ENCODE results near the gene GAB1. TPM values are rescaled to one million over a fixed set of nuclear protein-coding genes. Genes with fewer than 3 reads are reported as not detected.

Gene GAB1
- total RNA-seq, 1 experiment from 2014 or later = 15.3 TPM

DNA sequence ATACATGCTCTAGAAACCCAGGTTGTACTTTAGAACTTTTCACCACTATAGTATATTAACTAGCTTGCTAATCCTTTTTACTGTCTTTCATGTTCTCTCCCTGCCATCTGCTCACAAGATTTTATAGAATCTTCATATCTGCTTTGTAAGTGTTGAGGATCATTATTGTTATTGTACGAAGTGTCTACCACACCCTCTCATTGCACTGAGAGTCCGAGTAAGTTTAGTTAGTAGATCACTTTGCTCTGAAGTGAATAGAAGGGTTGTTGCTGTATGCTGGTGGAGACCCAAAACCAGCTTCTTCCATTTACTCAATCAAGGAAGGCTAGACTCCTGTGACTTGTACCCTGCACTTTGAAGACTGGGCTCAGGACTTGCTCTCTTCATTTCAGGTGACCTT is 17.1 kb downstream of the GAB1 start:
- H2AFZ ChIP-seq (ENCODE audit: low read length) = no peak overlapping the region
- H4K20me1 ChIP-seq (ENCODE audit: control insufficient read depth, insufficient read depth, insufficient read length) = no peaks in the 10 kb centered on the region
- no peak for DNase-seq
- H3K79me2 ChIP-seq (ENCODE audit: insufficient read depth, low read length) = peaks cover 1% of the 10 kb centered on the region; the same call in 1 of the 2 replicates
- H2BK20ac ChIP-seq (ENCODE audit: low read depth, low read length, poor library complexity, severe bottlenecking) = no peak overlapping the region
- no peak overlapping the region for H3K4me2 ChIP-seq (ENCODE audit: insufficient read depth, insufficient read length, low read length)
- no peaks in the 10 kb centered on the region for H3K9me3 ChIP-seq (ENCODE audit: control insufficient read depth, low read depth, low read length)
- no peak overlapping the region for H2BK120ac ChIP-seq (ENCODE audit: low read depth, low read length, poor library complexity, severe bottlenecking)
- Mint-ChIP-seq H3K4me1 (peaks cover 65 to 67% of the 10 kb centered on the region in 2 experiments), H3K27ac (no peak overlapping the region), H3K36me3 (ENCODE audit: insufficient read depth in 1 of 3, low read depth in 3 of 3) (no peaks in the 10 kb centered on the region; a peak in 1 of 7 replicates), H3K4me3 (no peak overlapping the region), H3K9me3 (no peaks in the 10 kb centered on the region), H3K27me3 (ENCODE audit: low read depth) (no peaks in the 10 kb centered on the region; the same call in 1 of the 2 replicates)
- no peak overlapping the region for H3K27ac ChIP-seq (ENCODE audit: insufficient read length, low read depth, low read length)
- H3K56ac ChIP-seq (ENCODE audit: insufficient read length, low read depth, low read length) = no peak overlapping the region
- no peak overlapping the region for H2BK12ac ChIP-seq (ENCODE audit: insufficient read length, low read depth, low read length)
- no peak overlapping the region for H3K4ac ChIP-seq (ENCODE audit: low read depth, low read length)
- H3K14ac ChIP-seq (ENCODE audit: insufficient read depth, low read length) = no peak overlapping the region
- no peak overlapping the region for H2BK5ac ChIP-seq (ENCODE audit: insufficient read length, low read length)
- TF ChIP-seq, protein P1, sequence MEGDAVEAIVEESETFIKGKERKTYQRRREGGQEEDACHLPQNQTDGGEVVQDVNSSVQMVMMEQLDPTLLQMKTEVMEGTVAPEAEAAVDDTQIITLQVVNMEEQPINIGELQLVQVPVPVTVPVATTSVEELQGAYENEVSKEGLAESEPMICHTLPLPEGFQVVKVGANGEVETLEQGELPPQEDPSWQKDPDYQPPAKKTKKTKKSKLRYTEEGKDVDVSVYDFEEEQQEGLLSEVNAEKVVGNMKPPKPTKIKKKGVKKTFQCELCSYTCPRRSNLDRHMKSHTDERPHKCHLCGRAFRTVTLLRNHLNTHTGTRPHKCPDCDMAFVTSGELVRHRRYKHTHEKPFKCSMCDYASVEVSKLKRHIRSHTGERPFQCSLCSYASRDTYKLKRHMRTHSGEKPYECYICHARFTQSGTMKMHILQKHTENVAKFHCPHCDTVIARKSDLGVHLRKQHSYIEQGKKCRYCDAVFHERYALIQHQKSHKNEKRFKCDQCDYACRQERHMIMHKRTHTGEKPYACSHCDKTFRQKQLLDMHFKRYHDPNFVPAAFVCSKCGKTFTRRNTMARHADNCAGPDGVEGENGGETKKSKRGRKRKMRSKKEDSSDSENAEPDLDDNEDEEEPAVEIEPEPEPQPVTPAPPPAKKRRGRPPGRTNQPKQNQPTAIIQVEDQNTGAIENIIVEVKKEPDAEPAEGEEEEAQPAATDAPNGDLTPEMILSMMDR (conservative IDR thresholded peaks at IDR 0.05) = no peak
- H3K4me1 ChIP-seq (ENCODE audit: insufficient read depth, low read length) = peaks cover 7% of the 10 kb centered on the region; the same call in 1 of the 2 replicates
- H3K27me3 ChIP-seq (ENCODE audit: insufficient read depth, low read length) = no peaks in the 10 kb centered on the region
- no peak overlapping the region for H2AK5ac ChIP-seq (ENCODE audit: insufficient read length, low read length)
- no peak overlapping the region for H4K8ac ChIP-seq (replicated peaks; ENCODE audit: insufficient read length, low read depth, low read length)
- no peak overlapping the region for H3T11ph ChIP-seq (ENCODE audit: low read length)
- no peak overlapping the region for H3K9ac ChIP-seq (ENCODE audit: extremely low read depth, insufficient read length, low read length)
- no peak overlapping the region for H4K5ac ChIP-seq (ENCODE audit: insufficient read length, low read depth, low read length)
- no peak overlapping the region for H2BK15ac ChIP-seq (ENCODE audit: low read depth, low read length)
- H3K79me1 ChIP-seq (ENCODE audit: insufficient read depth, low read depth, low read length, poor library complexity, severe bottlenecking) = peaks cover 3% of the 10 kb centered on the region
- no CpG with 5 or more reads among the region's 2 CpGs for WGBS (ENCODE audit: extremely low coverage, insufficient read length, low lambda C conversion rate)
- H4K91ac ChIP-seq (ENCODE audit: insufficient read length, low read depth, low read length) = no peak overlapping the region
- no peaks in the 10 kb centered on the region for H3K23me2 ChIP-seq (ENCODE audit: insufficient read length, low read depth, low read length, poor library complexity, severe bottlenecking)
- no peak overlapping the region for H3K23ac ChIP-seq (ENCODE audit: insufficient read length, low read depth, low read length)
- H3K18ac ChIP-seq (ENCODE audit: insufficient read length, low read depth, low read length) = no peak overlapping the region
